T47D (cell line): ENCODE measurements around the gene BTNL3.

Experiments used
- DNase-seq, 2 experiments: peaks; one replicate each; pipeline versions ENCODE4 v3.0.0 to v3.0.0-alpha.2; 2011 to 2012; ENCODE audit warnings: low read depth in 1 of 2, low spot score in 1 of 2
- JUND ChIP-seq: IDR thresholded peaks from 2 replicates; pipeline ENCODE4 v1.6.1; 2012; ENCODE audit warnings: low read depth
- in situ Hi-C: cut with HindIII; loops from 2 replicates; pipeline ENCODE4 v1.10.0; 2016; ENCODE audit warnings: low sequenced_read_pairs, low pct_unique_long_range_greater_than_20kb

BTNL3 gene

GRCh38 chr5:180988592-180988991, at the start of gene BTNL3:
Gene BTNL3, plus strand, starts transcription at chr5:180988846. Its CDS starts 183 bp downstream, at chr5:180989029.
- in situ Hi-C loops: no loop called here
- DNase-seq: no peak
- no peak for TF ChIP-seq JUND

GRCh38 chr5:180950291-180950949, 38.2 kb upstream of the BTNL3 start:
- in situ Hi-C loops: no loop called here
- no peak for DNase-seq
- TF ChIP-seq JUND: no peak

- in situ Hi-C loops: no loop called here
- DNase-seq: peak in 1 of 2 experiments; percentile 32
- TF ChIP-seq JUND: no peak
Observed at GRCh38 chr5:180959661-180960060, 29.0 kb upstream of the BTNL3 start.

DNA sequence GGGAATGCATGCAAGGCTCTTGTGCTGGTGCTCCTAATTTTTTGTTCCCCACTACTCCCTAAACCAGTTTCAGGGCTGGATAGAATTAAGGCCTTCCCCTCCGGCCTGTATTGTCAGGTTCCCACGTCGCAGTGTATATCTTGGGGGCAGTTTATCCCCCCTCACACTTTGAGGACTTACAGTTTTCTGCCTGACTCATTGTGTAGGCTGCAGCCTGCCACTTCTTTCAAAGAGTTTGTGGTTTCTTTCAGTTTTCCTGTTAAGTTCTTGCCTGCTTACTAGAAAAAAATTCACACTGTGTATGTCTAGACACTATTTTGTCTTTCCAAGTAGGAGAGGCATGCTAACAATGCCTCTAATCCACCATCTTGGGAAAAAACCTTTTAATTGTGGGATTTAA, 28.4 kb upstream of the BTNL3 start:
- no peak for TF ChIP-seq JUND
- DNase-seq: no peak
- in situ Hi-C loops: no loop called here

- DNase-seq: no peak
- in situ Hi-C loops: no loop called here
- TF ChIP-seq JUND: no peak
Observed at GRCh38 chr5:180969406-180969805, 19.2 kb upstream of the BTNL3 start.

GRCh38 chr5:180970336-180970735, 18.3 kb upstream of the BTNL3 start:
- in situ Hi-C loops: no loop called here
- DNase-seq: no peak

GRCh38 chr5:180970875-180971274, 17.8 kb upstream of the BTNL3 start:
- no peak for DNase-seq
- TF ChIP-seq JUND: no peak
- in situ Hi-C loops: no loop called here

More at GRCh38 chr5:180970336-180970735, 18.3 kb upstream of the BTNL3 start:
- no peak for TF ChIP-seq JUND

DNA sequence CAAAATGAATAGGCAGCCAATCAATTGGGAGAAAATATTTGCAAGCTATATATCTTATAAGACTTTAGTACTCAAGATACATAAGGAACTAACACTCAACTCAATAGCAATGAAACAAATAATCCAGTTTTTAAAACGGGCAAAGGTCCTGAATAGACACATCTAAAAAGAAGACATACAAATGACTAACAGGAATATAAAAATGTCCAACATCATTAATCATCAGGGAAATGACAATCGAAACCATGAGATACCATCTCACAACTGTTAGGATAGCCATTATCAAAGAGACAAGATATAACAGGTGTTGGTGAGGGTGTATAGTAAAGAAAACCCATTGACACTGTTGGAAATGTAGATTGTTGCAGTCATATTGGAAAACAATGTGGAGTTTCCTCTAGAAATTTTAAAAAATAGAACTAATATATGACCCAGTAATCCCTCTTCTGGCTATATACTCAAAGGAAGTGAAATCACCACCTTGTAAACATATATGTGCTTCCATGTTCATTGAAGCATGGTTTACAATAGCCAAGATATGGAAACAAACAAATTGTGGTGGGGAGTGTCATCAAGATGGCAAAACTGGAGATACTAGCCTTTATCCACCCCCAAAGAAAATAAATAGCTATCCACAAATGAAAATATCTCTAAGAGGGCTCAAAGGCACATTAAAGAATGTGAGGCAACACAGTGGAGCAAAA, 13.9 kb upstream of the BTNL3 start:
- no peak for DNase-seq
- in situ Hi-C loops: no loop called here
- TF ChIP-seq JUND: no peak

- no peak for DNase-seq
- in situ Hi-C loops: no loop called here
- no peak for TF ChIP-seq JUND
Observed at GRCh38 chr5:180975338-180975737, 13.3 kb upstream of the BTNL3 start.

GRCh38 chr5:180976518-180976917, 12.1 kb upstream of the BTNL3 start:
- DNase-seq: no peak
- in situ Hi-C loops: no loop called here
- TF ChIP-seq JUND: no peak

- DNase-seq: no peak
- in situ Hi-C loops: no loop called here
- TF ChIP-seq JUND: no peak
Observed at GRCh38 chr5:180977852-180978251, 10.8 kb upstream of the BTNL3 start.

DNA sequence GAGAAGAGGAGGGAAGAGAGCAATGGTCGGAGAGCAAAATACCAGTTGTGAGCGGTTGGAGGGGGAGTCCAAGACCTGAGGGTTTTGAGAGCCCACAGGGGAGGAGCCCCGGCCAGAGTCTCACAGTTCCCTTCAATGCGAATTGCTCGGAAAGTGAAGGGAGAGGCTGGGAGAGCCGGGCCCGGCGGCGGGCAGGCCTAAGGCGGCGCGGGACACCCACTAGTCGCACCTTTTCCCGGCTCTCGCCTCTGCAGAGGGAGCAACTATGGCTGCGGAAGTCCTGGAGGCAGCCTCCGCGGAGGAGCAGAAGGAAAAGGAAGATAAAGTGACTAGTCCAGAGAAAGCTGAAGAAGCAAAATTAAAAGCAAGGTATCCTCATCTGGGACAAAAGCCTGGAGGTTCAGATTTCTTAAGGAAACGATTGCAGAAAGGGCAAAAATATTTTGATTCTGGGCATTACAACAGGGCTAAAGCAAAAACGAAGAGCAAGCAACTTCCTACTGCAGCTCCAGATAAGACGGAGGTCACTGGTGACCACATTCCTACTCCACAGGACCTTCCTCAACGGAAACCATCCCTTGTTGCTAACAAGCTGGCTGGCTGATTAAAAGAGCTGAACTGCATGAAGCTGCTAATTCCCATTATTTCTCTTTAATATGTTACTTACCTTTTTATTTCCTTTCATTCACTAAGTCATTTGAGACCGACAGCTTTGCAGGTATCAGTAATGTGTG, 6.5 kb upstream of the BTNL3 start:
- TF ChIP-seq JUND: no peak
- no peak for DNase-seq
- in situ Hi-C loops: no loop called here

DNA sequence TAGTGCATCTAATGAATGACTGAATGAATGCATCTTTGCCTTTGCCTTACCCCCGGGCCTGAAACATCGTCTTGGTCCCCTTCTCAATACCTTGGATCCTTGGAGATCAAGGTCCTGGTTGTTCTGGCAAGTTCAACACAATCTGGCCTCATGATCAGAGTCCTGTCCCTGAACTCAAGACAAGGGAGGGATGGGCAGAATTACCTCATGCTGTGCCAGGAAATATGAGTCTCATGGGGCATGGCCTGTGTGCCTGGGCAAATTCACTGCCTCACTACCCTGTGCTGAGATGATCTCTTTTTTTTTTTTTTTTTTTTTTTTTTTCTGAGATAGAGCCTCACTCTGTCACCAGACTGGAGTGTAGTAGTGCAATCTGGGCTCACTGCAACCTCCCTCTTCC, 630 bp upstream of the BTNL3 start:
- in situ Hi-C loops: no loop called here
- DNase-seq: no peak
- no peak for TF ChIP-seq JUND
